H9 (cell line): ENCODE data around the gene TUBA1A. TPM values are rescaled to one million over a fixed set of nuclear protein-coding genes. Genes with fewer than 3 reads are reported as not detected.

Experiments
- DNase-seq: peaks from one replicate; pipeline ENCODE4 v3.0.0-alpha.2; 2017
- H2AFZ ChIP-seq: one replicate; pipeline ENCODE4 v1.6.1; 2013; ENCODE audit warnings: mild to moderate bottlenecking, low read length, control low read depth, moderate library complexity
- H2AK5ac ChIP-seq: 2 replicates; pipeline ENCODE4 v1.6.1; 2013; ENCODE audit warnings: low read length, control low read depth, mixed read lengths; ENCODE audit not compliant: insufficient read length
- H2BK120ac ChIP-seq: one replicate; pipeline ENCODE4 v1.6.1; 2013; ENCODE audit warnings: low read depth, mild to moderate bottlenecking, low read length, control low read depth, inconsistent platforms; ENCODE audit not compliant: poor library complexity, severe bottlenecking
- H2BK12ac ChIP-seq: 2 replicates; pipeline ENCODE4 v1.6.1; 2013; ENCODE audit warnings: low read length, control low read depth, mixed read lengths, low read depth; ENCODE audit not compliant: insufficient read length
- H2BK15ac ChIP-seq: 2 replicates; pipeline ENCODE4 v1.6.1; 2013; ENCODE audit warnings: low read depth, low read length, control low read depth
- H2BK20ac ChIP-seq: one replicate; pipeline ENCODE4 v1.6.1; 2013; ENCODE audit warnings: low read depth, mild to moderate bottlenecking, low read length, control low read depth, inconsistent platforms; ENCODE audit not compliant: poor library complexity, severe bottlenecking
- H2BK5ac ChIP-seq: 2 replicates; pipeline ENCODE4 v1.6.1; 2013; ENCODE audit warnings: low read length, control low read depth, mixed read lengths; ENCODE audit not compliant: insufficient read length
- H3K14ac ChIP-seq: 2 replicates; pipeline ENCODE4 v1.6.1; 2013; ENCODE audit warnings: low read length, control low read depth; ENCODE audit not compliant: insufficient read depth
- H3K18ac ChIP-seq: 2 replicates; pipeline ENCODE4 v1.6.1; 2013; ENCODE audit warnings: low read depth, mild to moderate bottlenecking, mixed read lengths, low read length, control low read depth; ENCODE audit not compliant: insufficient read length
- H3K23ac ChIP-seq: 2 replicates; pipeline ENCODE4 v1.6.1; 2013; ENCODE audit warnings: low read length, control low read depth, mixed read lengths, low read depth; ENCODE audit not compliant: insufficient read length
- H3K23me2 ChIP-seq: 2 replicates; pipeline ENCODE4 v1.6.1; 2013; ENCODE audit warnings: low read depth, mild to moderate bottlenecking, mixed read lengths, low read length, control low read depth; ENCODE audit not compliant: insufficient read length, poor library complexity, severe bottlenecking
- H3K27ac ChIP-seq: 2 replicates; pipeline ENCODE4 v1.5.1; 2013; ENCODE audit warnings: low read length, control low read depth, mixed read lengths, low read depth; ENCODE audit not compliant: insufficient read length
- H3K27me3 ChIP-seq: 2 replicates; pipeline ENCODE4 v1.6.1; 2013; ENCODE audit warnings: low read length, control low read depth, inconsistent platforms; ENCODE audit not compliant: insufficient read depth
- H3K4ac ChIP-seq: 2 replicates; pipeline ENCODE4 v1.6.1; 2013; ENCODE audit warnings: low read depth, mild to moderate bottlenecking, control low read depth, inconsistent platforms, low read length, moderate library complexity
- H3K4me1 ChIP-seq: 2 replicates; pipeline ENCODE4 v1.6.1; 2013; ENCODE audit warnings: low read length, control low read depth, inconsistent platforms; ENCODE audit not compliant: insufficient read depth
- H3K4me2 ChIP-seq: 2 replicates; pipeline ENCODE4 v1.6.1; 2013; ENCODE audit warnings: low read length, control low read depth, mixed read lengths; ENCODE audit not compliant: insufficient read length, insufficient read depth
- H3K56ac ChIP-seq: 2 replicates; pipeline ENCODE4 v1.6.1; 2013; ENCODE audit warnings: low read depth, mild to moderate bottlenecking, mixed read lengths, low read length, control low read depth; ENCODE audit not compliant: insufficient read length
- H3K79me1 ChIP-seq: 2 replicates; pipeline ENCODE4 v1.6.1; 2013; ENCODE audit warnings: low read depth, mild to moderate bottlenecking, moderate library complexity, low read length, control low read depth, inconsistent platforms; ENCODE audit not compliant: insufficient read depth, poor library complexity, severe bottlenecking
- H3K79me2 ChIP-seq: 2 replicates; pipeline ENCODE4 v1.6.1; 2013; ENCODE audit warnings: low read length, control low read depth, inconsistent platforms; ENCODE audit not compliant: insufficient read depth
- H3K9ac ChIP-seq: 2 replicates; pipeline ENCODE4 v1.6.1; 2013; ENCODE audit warnings: low read length, control low read depth, mixed read lengths; ENCODE audit not compliant: insufficient read length; ENCODE audit errors: extremely low read depth
- H3K9me3 ChIP-seq: one replicate; pipeline ENCODE4 v1.6.1; 2013; ENCODE audit warnings: low read depth, low read length, inconsistent platforms; ENCODE audit not compliant: control insufficient read depth
- H3T11ph ChIP-seq: one replicate; pipeline ENCODE4 v1.6.1; 2013; ENCODE audit warnings: mild to moderate bottlenecking, low read length, control low read depth, inconsistent platforms
- H4K20me1 ChIP-seq: one replicate; pipeline ENCODE4 v1.6.1; 2013; ENCODE audit not compliant: control insufficient read depth, insufficient read length, insufficient read depth
- H4K5ac ChIP-seq: 2 replicates; pipeline ENCODE4 v1.6.1; 2013; ENCODE audit warnings: low read depth, mild to moderate bottlenecking, mixed read lengths, low read length, control low read depth; ENCODE audit not compliant: insufficient read length
- H4K8ac ChIP-seq: replicated peaks from 2 replicates; pipeline ENCODE4 v1.6.1; 2013; ENCODE audit warnings: low read length, control low read depth, mixed read lengths, low read depth; ENCODE audit not compliant: insufficient read length
- H4K91ac ChIP-seq: 2 replicates; pipeline ENCODE4 v1.6.1; 2013; ENCODE audit warnings: low read depth, mild to moderate bottlenecking, moderate library complexity, mixed read lengths, low read length, control low read depth; ENCODE audit not compliant: insufficient read length
- H3K27ac Mint-ChIP-seq, 3 experiments: 2 replicates in 2 of 3; 3 replicates in 1 of 3; pipeline ENCODE4 v1.8.0; 2020 to 2021; ENCODE audit warnings: mixed read lengths in 3 of 3, mild to moderate bottlenecking in 1 of 3, moderate library complexity in 1 of 3
- H3K27me3 Mint-ChIP-seq: 2 replicates; pipeline ENCODE4 v1.8.0; 2021; ENCODE audit warnings: low read depth, mild to moderate bottlenecking, moderate library complexity, mixed read lengths
- H3K36me3 Mint-ChIP-seq, 3 experiments: 2 replicates in 2 of 3; 3 replicates in 1 of 3; pipeline ENCODE4 v1.8.0; 2020 to 2021; ENCODE audit warnings: low read depth in 3 of 3, mixed read lengths in 3 of 3; ENCODE audit not compliant: insufficient read depth in 1 of 3
- H3K4me1 Mint-ChIP-seq, 2 experiments: 2 replicates each; pipeline ENCODE4 v1.8.0; 2020; ENCODE audit warnings: mixed read lengths in 2 of 2
- H3K4me3 Mint-ChIP-seq, 2 experiments: 2 replicates in 1 of 2; 3 replicates in 1 of 2; pipeline ENCODE4 v1.8.0; 2020 to 2021; ENCODE audit warnings: mild to moderate bottlenecking in 2 of 2, mixed read lengths in 2 of 2, moderate library complexity in 1 of 2
- H3K9me3 Mint-ChIP-seq, 2 experiments: 2 replicates in 1 of 2; 3 replicates in 1 of 2; pipeline ENCODE4 v1.8.0; 2020; ENCODE audit warnings: mild to moderate bottlenecking in 2 of 2, mixed read lengths in 2 of 2, moderate library complexity in 1 of 2
- WGBS: extraction: QIAGEN DNeasy Blood & Tissue Kit; methylation state at CpG from one replicate; pipeline ENCODE4 v1.1.7; 2013; ENCODE audit warnings: missing lambda C conversion rate, low lambda C conversion rate, mixed read lengths; ENCODE audit not compliant: insufficient read length; ENCODE audit errors: extremely low coverage; 5-methylcytosine and 5-hydroxymethylcytosine counted together
- total RNA-seq: library from RNA; stranded (reverse); gene quantifications from 2 replicates; pipeline ENCODE4 v1.2.1, GENCODE V29; 2021
- TF ChIP-seq, protein P1 (sequence below): fragments of 200-600 bp; sonication (generic); conservative IDR thresholded peaks from 3 replicates; pipeline ENCODE4 v1.8.0; 2021; ENCODE audit warnings: antibody characterized with exemption, mild to moderate bottlenecking

Gene TUBA1A
- total RNA-seq, 1 experiment from 2014 or later, result 149 TPM

DNA sequence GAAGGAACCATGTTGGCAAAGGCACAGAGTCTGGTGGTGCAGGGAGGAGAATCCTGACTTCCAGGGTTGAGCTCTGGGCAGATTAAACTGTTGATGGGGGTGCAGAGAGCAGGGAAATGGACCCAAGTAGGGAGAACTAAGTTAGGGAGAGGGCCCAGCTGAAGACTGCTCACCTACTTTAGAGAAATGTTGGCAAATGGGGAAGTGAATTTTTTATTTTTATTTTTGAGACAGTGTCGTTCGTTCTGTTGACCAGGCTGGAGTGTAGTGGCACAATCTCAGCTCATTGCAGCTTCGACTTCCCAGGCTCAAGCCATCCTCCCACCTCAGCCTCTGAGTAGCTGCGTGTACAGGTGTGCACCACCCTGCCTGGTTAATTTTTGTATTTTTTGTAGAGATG, 32.1 kb upstream of the TUBA1A start:
- no peak for DNase-seq
- no peaks in the 10 kb centered on the region; the same call in 1 of the 2 replicates for H3K27me3 ChIP-seq
- no peak overlapping the region for H3K23ac ChIP-seq
- H3K9me3 ChIP-seq, result no peaks in the 10 kb centered on the region
- H3K4ac ChIP-seq, result no peak overlapping the region
- H3K4me3 Mint-ChIP-seq, result no peak overlapping the region
- no peak overlapping the region for H2BK5ac ChIP-seq
- WGBS, result no CpG with 5 or more reads among the region's 4 CpGs
- H4K5ac ChIP-seq, result no peak overlapping the region
- no peak overlapping the region for H2BK12ac ChIP-seq
- no peak overlapping the region for H4K91ac ChIP-seq
- H3K27ac Mint-ChIP-seq, result no peak overlapping the region
- H3K4me1 Mint-ChIP-seq, result peaks cover 2 to 4% of the 10 kb centered on the region in 2 experiments; a peak in 3 of 4 replicates
- no peak overlapping the region for H3K9ac ChIP-seq
- no peaks in the 10 kb centered on the region for H3K36me3 Mint-ChIP-seq
- H3K79me1 ChIP-seq, result no peaks in the 10 kb centered on the region
- H3K9me3 Mint-ChIP-seq, result no peaks in the 10 kb centered on the region; a peak in 1 of 5 replicates
- H3K27ac ChIP-seq, result no peak overlapping the region
- H2BK120ac ChIP-seq, result no peak overlapping the region
- H2AK5ac ChIP-seq, result no peak overlapping the region
- H4K8ac ChIP-seq, result no peak overlapping the region
- no peak overlapping the region for H3K4me2 ChIP-seq
- H4K20me1 ChIP-seq, result peaks cover 3% of the 10 kb centered on the region
- H3K27me3 Mint-ChIP-seq, result no peaks in the 10 kb centered on the region
- H2AFZ ChIP-seq, result no peak overlapping the region
- no peaks in the 10 kb centered on the region for H3K79me2 ChIP-seq
- H3K14ac ChIP-seq, result no peak overlapping the region
- H3K23me2 ChIP-seq, result no peaks in the 10 kb centered on the region
- TF ChIP-seq, protein P1, sequence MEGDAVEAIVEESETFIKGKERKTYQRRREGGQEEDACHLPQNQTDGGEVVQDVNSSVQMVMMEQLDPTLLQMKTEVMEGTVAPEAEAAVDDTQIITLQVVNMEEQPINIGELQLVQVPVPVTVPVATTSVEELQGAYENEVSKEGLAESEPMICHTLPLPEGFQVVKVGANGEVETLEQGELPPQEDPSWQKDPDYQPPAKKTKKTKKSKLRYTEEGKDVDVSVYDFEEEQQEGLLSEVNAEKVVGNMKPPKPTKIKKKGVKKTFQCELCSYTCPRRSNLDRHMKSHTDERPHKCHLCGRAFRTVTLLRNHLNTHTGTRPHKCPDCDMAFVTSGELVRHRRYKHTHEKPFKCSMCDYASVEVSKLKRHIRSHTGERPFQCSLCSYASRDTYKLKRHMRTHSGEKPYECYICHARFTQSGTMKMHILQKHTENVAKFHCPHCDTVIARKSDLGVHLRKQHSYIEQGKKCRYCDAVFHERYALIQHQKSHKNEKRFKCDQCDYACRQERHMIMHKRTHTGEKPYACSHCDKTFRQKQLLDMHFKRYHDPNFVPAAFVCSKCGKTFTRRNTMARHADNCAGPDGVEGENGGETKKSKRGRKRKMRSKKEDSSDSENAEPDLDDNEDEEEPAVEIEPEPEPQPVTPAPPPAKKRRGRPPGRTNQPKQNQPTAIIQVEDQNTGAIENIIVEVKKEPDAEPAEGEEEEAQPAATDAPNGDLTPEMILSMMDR, result no peak
- H3T11ph ChIP-seq, result no peak overlapping the region
- H2BK15ac ChIP-seq, result no peak overlapping the region
- H3K56ac ChIP-seq, result no peak overlapping the region
- no peak overlapping the region for H2BK20ac ChIP-seq
- no peak overlapping the region for H3K18ac ChIP-seq
- no peaks in the 10 kb centered on the region for H3K4me1 ChIP-seq
